Neural crest cell (in vitro differentiated cells): ENCODE data around the gene FOXC2. TPM values are rescaled to one million over a fixed set of nuclear protein-coding genes. Genes with fewer than 3 reads are reported as not detected.
A peak's percentile ranks its signal among the peaks of the same experiment; 100 is the strongest.

Experiments
- DNase-seq: peaks from one replicate; pipeline ENCODE4 v3.0.0; 2021; ENCODE audit warnings: low read depth, mixed read lengths, low spot score
- H3K27ac Mint-ChIP-seq: one replicate; pipeline ENCODE4 v1.8.0; 2021; ENCODE audit warnings: mild to moderate bottlenecking, mixed read lengths; ENCODE audit not compliant: unreplicated experiment
- H3K27me3 Mint-ChIP-seq: 2 replicates; pipeline ENCODE4 v1.8.0; 2021; ENCODE audit warnings: low read depth, mild to moderate bottlenecking, mixed read lengths
- H3K36me3 Mint-ChIP-seq: 2 replicates; pipeline ENCODE4 v1.8.0; 2021; ENCODE audit warnings: low read depth, mild to moderate bottlenecking, mixed read lengths
- H3K4me1 Mint-ChIP-seq: 2 replicates; pipeline ENCODE4 v1.8.0; 2021; ENCODE audit warnings: mixed read lengths
- H3K4me3 Mint-ChIP-seq: one replicate; pipeline ENCODE4 v1.8.0; 2021; ENCODE audit warnings: mild to moderate bottlenecking, mixed read lengths
- H3K9me3 Mint-ChIP-seq: 2 replicates; pipeline ENCODE4 v1.8.0; 2021; ENCODE audit warnings: mixed read lengths
- CTCF ChIP-seq: fragments of 200-600 bp; sonication (generic); conservative IDR thresholded peaks from 2 replicates; pipeline ENCODE4 v1.5.0; 2021; ENCODE audit warnings: antibody characterized with exemption, mild to moderate bottlenecking
- total RNA-seq: library from RNA; stranded (reverse); gene quantifications from 2 replicates; pipeline ENCODE4 v1.2.1, GENCODE V29; 2021

Gene FOXC2
- total RNA-seq, 1 donor from 2014 or later = not detected

GRCh38 chr16:86573215-86573614 is 6.6 kb downstream of the FOXC2 start:
- Mint-ChIP-seq H3K27me3 (peaks cover 100% of the 10 kb centered on the region), H3K27ac (no peak overlapping the region), H3K9me3 (no peaks in the 10 kb centered on the region), H3K4me3 (no peak overlapping the region), H3K4me1 (peaks cover 15% of the 10 kb centered on the region), H3K36me3 (no peaks in the 10 kb centered on the region)
- TF ChIP-seq CTCF = no peak
- DNase-seq = no peak

- Mint-ChIP-seq H3K27ac (no peak overlapping the region), H3K4me1 (peaks cover 22% of the 10 kb centered on the region), H3K36me3 (no peaks in the 10 kb centered on the region), H3K9me3 (no peaks in the 10 kb centered on the region), H3K4me3 (peak overlapping the region; percentile 17), H3K27me3 (peaks cover 100% of the 10 kb centered on the region)
- no peak for TF ChIP-seq CTCF
- no peak for DNase-seq
Measured at GRCh38 chr16:86573646-86574508, 7.2 kb downstream of the FOXC2 start.

- Mint-ChIP-seq H3K27me3 (peaks cover 97% of the 10 kb centered on the region), H3K4me3 (no peak overlapping the region), H3K27ac (no peak overlapping the region), H3K4me1 (peaks cover 24% of the 10 kb centered on the region), H3K9me3 (no peaks in the 10 kb centered on the region), H3K36me3 (no peaks in the 10 kb centered on the region)
- no peak for TF ChIP-seq CTCF
- DNase-seq = no peak
Measured at GRCh38 chr16:86574646-86575045, 8.0 kb downstream of the FOXC2 start.

- Mint-ChIP-seq H3K9me3 (no peaks in the 10 kb centered on the region), H3K4me3 (peak overlapping the region; percentile 89), H3K27me3 (peaks cover 97% of the 10 kb centered on the region), H3K4me1 (peaks cover 25% of the 10 kb centered on the region), H3K27ac (no peak overlapping the region), H3K36me3 (no peaks in the 10 kb centered on the region)
- DNase-seq = no peak
- TF ChIP-seq CTCF = no peak
Measured at GRCh38 chr16:86575095-86575685, 8.6 kb downstream of the FOXC2 start.

- peak; percentile 71 for TF ChIP-seq CTCF
- peak; percentile 83 for DNase-seq
- Mint-ChIP-seq H3K4me1 (peaks cover 25% of the 10 kb centered on the region), H3K27ac (no peak overlapping the region), H3K27me3 (peaks cover 97% of the 10 kb centered on the region), H3K9me3 (no peaks in the 10 kb centered on the region), H3K36me3 (no peaks in the 10 kb centered on the region), H3K4me3 (peak overlapping the region; percentile 89)
Measured at GRCh38 chr16:86575754-86576557, 9.3 kb downstream of the FOXC2 start.
